Measurements from ENCODE around the gene SOX3. TPM values are rescaled to one million over a fixed set of nuclear protein-coding genes. Genes with fewer than 3 reads are reported as not detected.

SOX3 gene
- total RNA-seq, 4 donors from 2014 or later, result 0.11 to 0.13 TPM; not detected in 2

GRCh38 chrX:140480765-140481164 is 24.1 kb downstream of the SOX3 start:
- in situ Hi-C loops (cut with MboI; ENCODE audit: low sequenced_read_pairs in 4 of 4) (no loop called here), intact Hi-C loops (cut with DNase I; ENCODE audit: low total_unique reads) (no loop called here)
- no peak for ATAC-seq

GRCh38 chrX:140477987-140478386 is 26.9 kb downstream of the SOX3 start:
- Histone ChIP-seq H3K4me1 (no peaks in the 10 kb centered on the region), H3K4me3 (no peak overlapping the region), H3K36me3 (no peaks in the 10 kb centered on the region), H3K27me3 (no peaks in the 10 kb centered on the region), H3K9me3 (no peaks in the 10 kb centered on the region), H3K27ac (no peak overlapping the region)
- ATAC-seq, result no peak
- no peak for DNase-seq
- TF ChIP-seq, protein P1, sequence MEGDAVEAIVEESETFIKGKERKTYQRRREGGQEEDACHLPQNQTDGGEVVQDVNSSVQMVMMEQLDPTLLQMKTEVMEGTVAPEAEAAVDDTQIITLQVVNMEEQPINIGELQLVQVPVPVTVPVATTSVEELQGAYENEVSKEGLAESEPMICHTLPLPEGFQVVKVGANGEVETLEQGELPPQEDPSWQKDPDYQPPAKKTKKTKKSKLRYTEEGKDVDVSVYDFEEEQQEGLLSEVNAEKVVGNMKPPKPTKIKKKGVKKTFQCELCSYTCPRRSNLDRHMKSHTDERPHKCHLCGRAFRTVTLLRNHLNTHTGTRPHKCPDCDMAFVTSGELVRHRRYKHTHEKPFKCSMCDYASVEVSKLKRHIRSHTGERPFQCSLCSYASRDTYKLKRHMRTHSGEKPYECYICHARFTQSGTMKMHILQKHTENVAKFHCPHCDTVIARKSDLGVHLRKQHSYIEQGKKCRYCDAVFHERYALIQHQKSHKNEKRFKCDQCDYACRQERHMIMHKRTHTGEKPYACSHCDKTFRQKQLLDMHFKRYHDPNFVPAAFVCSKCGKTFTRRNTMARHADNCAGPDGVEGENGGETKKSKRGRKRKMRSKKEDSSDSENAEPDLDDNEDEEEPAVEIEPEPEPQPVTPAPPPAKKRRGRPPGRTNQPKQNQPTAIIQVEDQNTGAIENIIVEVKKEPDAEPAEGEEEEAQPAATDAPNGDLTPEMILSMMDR (IDR thresholded peaks at IDR 0.05 in 4 of 5, conservative IDR thresholded peaks at IDR 0.05 in 1 of 5), result no peak
- no peak for TF ChIP-seq POLR2A (IDR thresholded peaks at IDR 0.05)
- in situ Hi-C loops (cut with MboI; ENCODE audit: low sequenced_read_pairs in 4 of 4) (no loop called here), intact Hi-C loops (cut with DNase I; ENCODE audit: low total_unique reads) (no loop called here)

More at GRCh38 chrX:140480765-140481164, 24.1 kb downstream of the SOX3 start:
- no peak overlapping the region for H3K4me3 ChIP-seq
- DNase-seq, result no peak
- H3K27me3 ChIP-seq, result no peaks in the 10 kb centered on the region
- no peaks in the 10 kb centered on the region for H3K4me1 ChIP-seq
- TF ChIP-seq POLR2A (IDR thresholded peaks at IDR 0.05), result no peak
- TF ChIP-seq, protein P1 (IDR thresholded peaks at IDR 0.05 in 4 of 5, conservative IDR thresholded peaks at IDR 0.05 in 1 of 5), result no peak
- H3K27ac ChIP-seq, result no peak overlapping the region
- H3K36me3 ChIP-seq, result no peaks in the 10 kb centered on the region
- H3K9me3 ChIP-seq, result no peaks in the 10 kb centered on the region

GRCh38 chrX:140475025-140475424 is 29.8 kb downstream of the SOX3 start:
- in situ Hi-C loops (cut with MboI; ENCODE audit: low sequenced_read_pairs in 4 of 4), result no loop called here
- H3K27me3 ChIP-seq, result no peaks in the 10 kb centered on the region
- no peaks in the 10 kb centered on the region for H3K36me3 ChIP-seq
- no peak overlapping the region for H3K27ac ChIP-seq
- H3K9me3 ChIP-seq, result no peaks in the 10 kb centered on the region
- DNase-seq (no peak), ATAC-seq (no peak)
- no peak overlapping the region for H3K4me3 ChIP-seq
- TF ChIP-seq POLR2A (IDR thresholded peaks at IDR 0.05), result no peak
- TF ChIP-seq, protein P1 (IDR thresholded peaks at IDR 0.05 in 4 of 5, conservative IDR thresholded peaks at IDR 0.05 in 1 of 5), result no peak
- intact Hi-C loops (cut with DNase I; ENCODE audit: low total_unique reads), result no loop called here
- H3K4me1 ChIP-seq, result no peaks in the 10 kb centered on the region

DNA sequence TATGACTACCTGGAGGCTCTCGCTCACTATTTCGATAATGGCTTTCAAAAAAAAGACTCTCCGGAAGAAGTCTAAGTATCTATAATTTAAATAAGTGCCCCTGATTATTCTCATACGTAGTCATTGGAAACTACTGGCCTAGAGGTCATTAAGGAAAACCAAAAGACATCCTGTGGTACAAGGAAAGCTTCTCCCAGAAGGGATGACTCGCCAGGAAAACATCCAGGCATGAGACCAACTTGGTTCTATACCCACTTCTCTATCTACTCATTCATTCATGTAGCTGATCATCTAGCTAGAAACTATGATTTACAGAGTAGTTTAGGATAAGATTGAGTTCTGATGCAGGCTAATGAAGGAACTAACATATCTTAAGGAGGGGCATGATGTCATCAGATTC is 37.7 kb downstream of the SOX3 start:
- in situ Hi-C loops (cut with MboI; ENCODE audit: low sequenced_read_pairs in 4 of 4), result no loop called here
- no peaks in the 10 kb centered on the region for H3K36me3 ChIP-seq
- no peak for DNase-seq

More for the DNA sequence above, 37.7 kb downstream of the SOX3 start:
- Histone ChIP-seq H3K9me3 (no peaks in the 10 kb centered on the region), H3K27me3 (no peaks in the 10 kb centered on the region), H3K27ac (no peak overlapping the region), H3K4me3 (no peak overlapping the region), H3K4me1 (no peaks in the 10 kb centered on the region)
- ATAC-seq, result no peak
- TF ChIP-seq POLR2A (IDR thresholded peaks at IDR 0.05), result no peak
- TF ChIP-seq, protein P1 (IDR thresholded peaks at IDR 0.05 in 4 of 5, conservative IDR thresholded peaks at IDR 0.05 in 1 of 5), result no peak
- intact Hi-C loops (cut with DNase I; ENCODE audit: low total_unique reads), result no loop called here

Other genes starting within 250 kb of the SOX3 start
- 1 to 10 TPM; 3.8 to 8.4 (median 4.9) TPM for gene LINC00632, start 204.7 kb upstream of the SOX3 start, total RNA-seq